ENCODE results near the gene GRAMD1A.
"Not testable (repeated sequence)": the region's sequence is repeated elsewhere in the genome, so short reads cannot be mapped to it uniquely, and the experiment has no call there.

Gene GRAMD1A

DNA sequence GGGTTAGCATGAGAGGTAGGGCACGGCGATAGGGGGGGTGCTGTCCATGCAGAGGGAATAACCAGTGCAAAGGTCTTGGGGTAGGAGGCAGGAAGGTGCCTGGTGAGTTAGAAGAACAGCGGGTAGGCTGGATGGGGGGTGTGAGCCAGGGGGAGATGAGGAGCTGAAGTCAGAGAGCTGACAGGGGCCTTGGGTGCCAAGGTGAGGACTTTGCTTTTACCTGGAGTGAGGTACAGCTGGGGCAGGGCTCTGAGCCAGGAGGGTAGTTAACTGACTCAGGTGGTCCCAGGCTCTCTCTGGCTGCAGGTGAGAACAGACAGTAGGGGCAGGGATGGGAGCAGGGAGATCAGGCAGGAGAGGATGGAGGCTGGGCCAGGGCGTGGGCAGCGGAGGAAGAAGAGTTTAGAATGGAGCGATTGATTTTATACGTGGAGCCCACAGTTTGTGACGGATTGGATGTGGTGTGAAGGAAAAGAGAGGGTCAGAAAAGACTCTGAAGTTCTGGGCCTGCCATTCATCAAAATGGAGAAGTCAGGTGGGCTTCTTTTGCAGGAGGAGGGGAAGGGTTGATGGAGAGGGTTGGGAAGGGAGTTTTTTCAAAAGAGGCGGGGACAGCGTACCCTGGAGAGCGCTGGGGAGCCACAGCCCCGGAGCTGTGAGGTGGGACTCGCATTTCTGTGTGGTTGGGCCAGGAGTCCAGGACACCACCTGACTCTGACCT, 1.2 kb upstream of the GRAMD1A start:
- TF ChIP-seq, protein P1, sequence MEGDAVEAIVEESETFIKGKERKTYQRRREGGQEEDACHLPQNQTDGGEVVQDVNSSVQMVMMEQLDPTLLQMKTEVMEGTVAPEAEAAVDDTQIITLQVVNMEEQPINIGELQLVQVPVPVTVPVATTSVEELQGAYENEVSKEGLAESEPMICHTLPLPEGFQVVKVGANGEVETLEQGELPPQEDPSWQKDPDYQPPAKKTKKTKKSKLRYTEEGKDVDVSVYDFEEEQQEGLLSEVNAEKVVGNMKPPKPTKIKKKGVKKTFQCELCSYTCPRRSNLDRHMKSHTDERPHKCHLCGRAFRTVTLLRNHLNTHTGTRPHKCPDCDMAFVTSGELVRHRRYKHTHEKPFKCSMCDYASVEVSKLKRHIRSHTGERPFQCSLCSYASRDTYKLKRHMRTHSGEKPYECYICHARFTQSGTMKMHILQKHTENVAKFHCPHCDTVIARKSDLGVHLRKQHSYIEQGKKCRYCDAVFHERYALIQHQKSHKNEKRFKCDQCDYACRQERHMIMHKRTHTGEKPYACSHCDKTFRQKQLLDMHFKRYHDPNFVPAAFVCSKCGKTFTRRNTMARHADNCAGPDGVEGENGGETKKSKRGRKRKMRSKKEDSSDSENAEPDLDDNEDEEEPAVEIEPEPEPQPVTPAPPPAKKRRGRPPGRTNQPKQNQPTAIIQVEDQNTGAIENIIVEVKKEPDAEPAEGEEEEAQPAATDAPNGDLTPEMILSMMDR (IDR thresholded peaks at IDR 0.05), result no peak
- Histone ChIP-seq H3K4me3 (peak overlapping the region; percentile 100), H3K27ac (peak overlapping the region; percentile 89 to 99)
- DNase-seq (ENCODE audit: low spot score), result no peak

DNA sequence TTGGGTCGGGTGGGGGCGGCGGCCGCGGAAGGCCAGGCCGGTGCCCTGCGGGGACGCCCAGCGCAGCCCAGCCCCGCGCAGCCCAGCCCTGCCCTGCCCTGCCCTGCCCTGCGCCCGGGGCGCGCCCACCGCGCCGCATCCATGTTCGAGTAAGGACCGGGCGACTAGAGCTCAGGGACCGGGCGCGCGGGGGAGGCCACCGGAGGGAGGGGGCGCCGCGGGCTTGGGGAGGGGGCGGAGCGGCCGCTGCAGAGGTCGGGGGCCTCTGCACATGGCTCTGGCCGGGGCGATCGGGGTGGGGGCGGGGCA, 169 bp downstream of the GRAMD1A start:
- DNase-seq (ENCODE audit: low spot score), result no peak
- peak overlapping the region; percentile 100 for H3K4me3 ChIP-seq
- TF ChIP-seq, protein P1 (IDR thresholded peaks at IDR 0.05), result no peak
- H3K27ac ChIP-seq, result peak overlapping the region; percentile 89 to 99

DNA sequence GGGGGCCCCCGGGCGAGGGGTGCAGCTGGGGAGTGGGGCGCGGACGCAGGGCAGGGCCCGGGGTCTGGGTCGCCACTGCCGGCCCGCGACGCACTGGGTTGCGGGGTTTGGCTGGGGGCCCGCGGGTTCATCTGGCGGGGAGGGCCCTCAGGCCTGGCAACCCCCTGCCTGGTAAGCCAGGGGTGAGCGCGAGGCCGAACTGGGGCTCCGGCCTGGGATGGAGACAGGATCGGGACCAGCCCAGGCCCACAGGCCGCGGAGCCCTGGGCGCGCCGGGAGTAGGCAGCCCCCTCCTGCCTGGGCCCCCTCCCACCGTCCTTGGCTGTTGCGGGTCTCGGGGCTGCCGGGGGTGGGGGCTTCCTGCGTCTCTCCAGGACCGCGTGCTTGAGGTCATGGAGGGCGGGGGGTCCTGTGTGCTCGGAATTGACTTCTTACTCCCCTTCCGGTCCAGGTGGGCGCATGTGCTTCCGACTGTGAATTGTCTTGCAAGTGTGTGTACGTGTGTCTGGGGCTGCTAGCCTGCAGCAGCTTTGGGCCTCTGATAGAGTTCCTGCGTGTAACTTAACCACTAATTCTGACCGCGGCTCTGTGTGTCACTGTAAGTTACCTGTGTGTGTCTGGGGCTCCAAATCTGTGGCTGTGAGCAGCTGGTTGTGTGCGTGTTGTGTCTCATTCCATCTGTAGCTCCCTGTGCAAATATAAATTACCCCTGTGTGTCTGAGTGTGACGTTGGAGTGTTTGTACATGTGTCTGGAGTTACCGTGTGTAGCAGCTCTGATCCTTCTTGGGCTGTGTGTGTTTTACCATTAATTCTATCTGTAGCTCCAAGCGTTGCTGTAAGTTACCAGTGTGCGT, 751 bp downstream of the GRAMD1A start:
- DNase-seq (ENCODE audit: low spot score), result no peak
- H3K27ac ChIP-seq, result peak overlapping the region; percentile 89 to 99
- peak overlapping the region; percentile 100 for H3K4me3 ChIP-seq
- TF ChIP-seq, protein P1 (IDR thresholded peaks at IDR 0.05), result no peak

DNA sequence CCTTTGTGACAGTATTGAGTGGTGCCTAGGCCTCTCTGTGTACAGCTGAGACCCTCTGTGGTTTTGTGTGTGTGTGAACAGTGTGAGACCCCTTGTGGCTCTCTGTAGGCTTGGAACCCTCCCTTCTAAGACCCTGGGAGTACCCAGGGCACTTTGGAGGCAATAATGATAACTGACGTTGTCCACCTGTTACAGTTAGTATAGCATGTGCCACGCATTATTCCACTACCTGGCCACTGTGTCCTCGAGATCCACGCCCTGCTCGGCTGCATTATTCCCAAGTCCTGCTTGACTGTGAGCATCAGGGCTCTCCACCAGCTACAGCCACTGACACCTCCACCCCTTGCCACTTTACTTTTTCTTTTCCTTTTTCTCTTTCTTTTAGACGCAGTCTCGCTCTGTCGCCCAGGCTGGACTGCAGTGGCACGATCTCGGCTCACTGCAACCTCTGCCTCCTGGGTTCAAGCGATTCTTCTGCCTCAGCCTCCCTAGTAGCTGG, 2.0 kb downstream of the GRAMD1A start:
- Histone ChIP-seq H3K4me3 (peak overlapping the region; percentile 100), H3K27ac (no peak overlapping the region)
- TF ChIP-seq, protein P1 (IDR thresholded peaks at IDR 0.05), result no peak
- no peak for DNase-seq (ENCODE audit: low spot score)

DNA sequence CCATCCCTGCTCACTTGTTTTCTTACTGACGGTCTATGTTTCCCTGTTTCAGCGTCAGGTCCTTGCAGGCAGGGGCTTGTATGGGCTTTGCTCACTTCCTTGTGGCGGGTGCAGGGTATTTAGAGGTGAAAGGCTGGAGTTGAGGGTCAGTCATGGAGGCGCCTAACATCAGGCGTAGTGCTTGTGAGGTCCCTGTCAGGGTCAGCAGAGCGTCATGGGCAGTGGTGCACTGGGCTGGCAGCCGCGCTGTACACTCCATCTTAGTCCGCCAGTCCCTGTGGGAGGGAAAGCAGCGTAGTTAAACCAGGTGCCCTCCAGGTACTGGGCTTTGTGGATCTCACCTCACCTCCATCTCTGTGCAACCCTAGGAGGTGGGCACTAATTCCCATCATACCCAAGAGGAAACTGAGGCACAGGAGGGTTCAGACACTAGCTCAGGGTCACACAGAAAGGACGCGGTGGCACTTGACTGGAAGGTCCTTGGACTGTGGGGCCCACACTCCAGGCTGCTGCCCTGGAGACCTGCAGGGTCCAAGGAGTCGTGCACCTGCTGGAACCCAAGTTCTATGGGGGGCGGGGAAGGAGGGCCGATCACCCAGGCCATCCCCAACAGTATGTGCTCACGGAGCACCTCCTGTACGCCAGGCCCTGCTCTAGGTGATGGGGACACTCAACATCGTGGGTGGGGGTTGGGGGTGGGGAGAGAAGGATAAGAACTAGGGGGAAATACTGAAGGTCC, 4.6 kb downstream of the GRAMD1A start:
- TF ChIP-seq, protein P1 (IDR thresholded peaks at IDR 0.05), result no peak
- Histone ChIP-seq H3K27ac (peak overlapping the region in 1 of 2 donors; percentile 54), H3K4me3 (no peak overlapping the region)
- DNase-seq (ENCODE audit: low spot score), result no peak

DNA sequence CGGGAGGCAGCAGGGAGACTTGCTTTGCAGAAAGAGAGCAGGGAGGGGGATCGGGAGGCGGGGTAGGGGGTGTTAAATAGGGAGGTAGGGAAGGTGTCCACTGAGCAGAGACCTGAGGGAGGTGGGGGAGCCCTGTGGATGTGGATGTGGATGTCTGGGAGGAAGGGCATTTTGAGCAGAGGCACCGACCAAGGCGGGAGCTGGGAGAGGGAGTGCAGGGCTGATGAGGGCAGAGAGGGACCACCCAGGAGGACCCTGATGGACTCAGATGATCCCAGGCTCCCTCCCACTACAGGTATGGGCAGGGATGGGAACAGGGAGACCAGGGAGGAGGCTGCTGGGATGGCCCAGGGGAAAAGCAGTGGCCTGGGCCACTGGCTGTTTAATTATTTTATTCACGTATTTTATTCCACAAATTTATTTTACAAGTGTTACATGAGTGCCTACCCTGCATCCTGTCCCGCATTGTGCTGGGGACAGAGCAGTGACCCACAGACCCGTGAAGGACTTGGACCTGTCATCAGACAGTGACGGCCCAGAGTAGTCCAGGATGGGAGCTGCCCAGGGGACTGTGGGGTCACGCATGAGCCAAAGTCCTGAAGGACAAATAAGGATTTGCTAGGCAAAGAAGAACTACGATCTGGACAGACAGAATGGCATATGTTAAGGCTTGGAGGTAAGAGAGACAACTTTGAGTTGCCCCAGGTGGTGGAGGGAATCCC, 5.3 kb downstream of the GRAMD1A start:
- Histone ChIP-seq H3K4me3 (no peak overlapping the region), H3K27ac (peak overlapping the region; percentile 4 to 54)
- TF ChIP-seq, protein P1 (IDR thresholded peaks at IDR 0.05), result no peak
- DNase-seq (ENCODE audit: low spot score), result no peak

DNA sequence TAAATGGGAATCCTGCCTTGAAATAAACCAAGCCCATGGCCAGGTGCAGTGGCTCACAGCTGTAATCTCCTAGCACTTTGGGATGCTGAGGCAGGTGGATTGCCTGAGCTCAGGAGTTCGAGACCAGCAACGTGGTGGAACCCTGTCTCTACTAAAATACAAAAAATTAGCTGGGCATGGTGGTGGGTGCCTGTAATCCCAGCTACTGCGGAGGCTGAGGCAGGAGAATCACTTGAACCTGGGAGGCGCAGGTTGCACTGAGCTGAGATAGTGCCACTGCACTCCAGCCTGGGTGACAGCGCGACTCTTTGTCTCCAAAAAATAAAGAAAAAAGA, 5.9 kb downstream of the GRAMD1A start:
- H3K27ac ChIP-seq, result peak overlapping the region; percentile 4 to 54
- not testable (repeated sequence) for DNase-seq (ENCODE audit: low spot score)

More for the DNA sequence above, 5.9 kb downstream of the GRAMD1A start:
- not testable (repeated sequence) for H3K4me3 ChIP-seq
